Measurements from ENCODE around the gene C6orf136. TPM values are rescaled to one million over a fixed set of nuclear protein-coding genes. Genes with fewer than 3 reads are reported as not detected.
A peak's percentile ranks its signal among the peaks of the same experiment; 100 is the strongest.

The C6orf136 gene
- total and polyA plus RNA-seq, 9 of the 15 experiments (the other 6 are each of a cell fraction or from before 2014, with no cell fraction given): 14.1 to 63.1 (median 18.4) TPM

GRCh38 chr6:30617565-30618269, 29.2 kb upstream of the C6orf136 start, which contains the start of gene MRPS18B (continued):
- TF ChIP-seq CTBP1 (IDR thresholded peaks at IDR 0.05; ENCODE audit: borderline replicate concordance) (peak; percentile 43; the same call in 1 of the 2 replicates), TCF7L2 (IDR thresholded peaks at IDR 0.05; ENCODE audit: low read depth, low read length) (no peak), KLF1 (tag; IDR thresholded peaks at IDR 0.05) (0 out of 2 replicates have a peak, but pooled peaks have one; percentile 10), BHLHE40 (IDR thresholded peaks at IDR 0.05; ENCODE audit: low read length) (no peak), SMAD3 (CRISPR knock-in tag; conservative IDR thresholded peaks at IDR 0.05) (no peak), ZNF780A (CRISPR knock-in tag; IDR thresholded peaks at IDR 0.05) (no peak), ZNF830 (CRISPR knock-in tag; IDR thresholded peaks at IDR 0.05) (0 out of 2 replicates have a peak, but pooled peaks have one; percentile 25), DMBX1 (CRISPR knock-in tag; IDR thresholded peaks at IDR 0.05; ENCODE audit: borderline replicate concordance) (0 out of 2 replicates have a peak, but pooled peaks have one; percentile 13), ZC3H11A (IDR thresholded peaks at IDR 0.05; ENCODE audit: low read depth, low read length) (no peak), MBD1 (CRISPR knock-in tag; IDR thresholded peaks at IDR 0.05) (no peak), NR2C1 (IDR thresholded peaks at IDR 0.05) (no peak), NR2C1 (tag; IDR thresholded peaks at IDR 0.05) (peak; percentile 80), EWSR1 (IDR thresholded peaks at IDR 0.05; ENCODE audit: borderline replicate concordance, low read depth, partially characterized antibody) (no peak), ETV6 (IDR thresholded peaks at IDR 0.05; ENCODE audit: borderline replicate concordance in 1 of 2, low read depth in 2 of 2, low read length in 1 of 2) (no peak), ETV6 (CRISPR knock-in tag; IDR thresholded peaks at IDR 0.05; ENCODE audit: borderline replicate concordance) (0 out of 2 replicates have a peak, but pooled peaks have one; percentile 49), LCOR (CRISPR knock-in tag; IDR thresholded peaks at IDR 0.05) (no peak; the same call in 1 of the 2 replicates), ZNF41 (CRISPR knock-in tag; conservative IDR thresholded peaks at IDR 0.05) (no peak), PHTF2 (CRISPR knock-in tag; IDR thresholded peaks at IDR 0.05) (peak; percentile 84; the same call in 1 of the 2 replicates), E2F6 (IDR thresholded peaks at IDR 0.05; ENCODE audit: borderline replicate concordance in 1 of 2, extremely low read depth in 1 of 2, insufficient read depth in 1 of 2, insufficient read length in 1 of 2, low read depth in 1 of 2, low read length in 1 of 2, poor library complexity in 1 of 2, severe bottlenecking in 1 of 2) (peak in 1 of 2 experiments; percentile 22), ZBED1 (IDR thresholded peaks at IDR 0.05) (0 out of 2 replicates have a peak, but pooled peaks have one; percentile 20), MAFG (tag; conservative IDR thresholded peaks at IDR 0.05) (peak; percentile 79), MAFF (IDR thresholded peaks at IDR 0.05; ENCODE audit: low read length) (peak; percentile 6; the same call in 1 of the 2 replicates), RBM14 (IDR thresholded peaks at IDR 0.05; ENCODE audit: borderline replicate concordance, insufficient read depth, low read depth, low read length) (no peak), ZNF511 (CRISPR knock-in tag; IDR thresholded peaks at IDR 0.05) (no peak), MCM3 (IDR thresholded peaks at IDR 0.05) (no peak), MAZ (CRISPR knock-in tag; conservative IDR thresholded peaks at IDR 0.05 in 1 of 2, IDR thresholded peaks at IDR 0.05 in 1 of 2) (peak in 1 of 2 experiments; percentile 62), PCBP1 (IDR thresholded peaks at IDR 0.05; ENCODE audit: low read depth, low read length, poor library complexity, severe bottlenecking) (no peak)

Measured in K562 (cell line).